ENCODE results near the gene PUS7. TPM values are rescaled to one million over a fixed set of nuclear protein-coding genes. Genes with fewer than 3 reads are reported as not detected.
"Not testable (repeated sequence)": the region's sequence is repeated elsewhere in the genome, so short reads cannot be mapped to it uniquely, and the experiment has no call there.

The PUS7 gene
- total RNA-seq, 1 donor from 2014 or later: 8.4 TPM

- no peak overlapping the region for H3K27ac ChIP-seq
- DNase-seq: no peak
- no peaks in the 10 kb centered on the region for H3K36me3 ChIP-seq
- TF ChIP-seq, protein P1, sequence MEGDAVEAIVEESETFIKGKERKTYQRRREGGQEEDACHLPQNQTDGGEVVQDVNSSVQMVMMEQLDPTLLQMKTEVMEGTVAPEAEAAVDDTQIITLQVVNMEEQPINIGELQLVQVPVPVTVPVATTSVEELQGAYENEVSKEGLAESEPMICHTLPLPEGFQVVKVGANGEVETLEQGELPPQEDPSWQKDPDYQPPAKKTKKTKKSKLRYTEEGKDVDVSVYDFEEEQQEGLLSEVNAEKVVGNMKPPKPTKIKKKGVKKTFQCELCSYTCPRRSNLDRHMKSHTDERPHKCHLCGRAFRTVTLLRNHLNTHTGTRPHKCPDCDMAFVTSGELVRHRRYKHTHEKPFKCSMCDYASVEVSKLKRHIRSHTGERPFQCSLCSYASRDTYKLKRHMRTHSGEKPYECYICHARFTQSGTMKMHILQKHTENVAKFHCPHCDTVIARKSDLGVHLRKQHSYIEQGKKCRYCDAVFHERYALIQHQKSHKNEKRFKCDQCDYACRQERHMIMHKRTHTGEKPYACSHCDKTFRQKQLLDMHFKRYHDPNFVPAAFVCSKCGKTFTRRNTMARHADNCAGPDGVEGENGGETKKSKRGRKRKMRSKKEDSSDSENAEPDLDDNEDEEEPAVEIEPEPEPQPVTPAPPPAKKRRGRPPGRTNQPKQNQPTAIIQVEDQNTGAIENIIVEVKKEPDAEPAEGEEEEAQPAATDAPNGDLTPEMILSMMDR (IDR thresholded peaks at IDR 0.05): no peak
- H3K27me3 ChIP-seq (ENCODE audit: low read depth): no peaks in the 10 kb centered on the region
- H3K4me1 ChIP-seq: peaks cover 17% of the 10 kb centered on the region
- intact Hi-C loops (cut with DNase I): no loop called here
- no peaks in the 10 kb centered on the region for H3K9me3 ChIP-seq
- no peak for ATAC-seq
- H3K4me3 ChIP-seq: no peak overlapping the region
Observed at GRCh38 chr7:105524840-105525239, 2.8 kb upstream of the PUS7 start.

GRCh38 chr7:105524423-105524822 is 2.4 kb upstream of the PUS7 start:
- H3K27me3 ChIP-seq (ENCODE audit: low read depth); H3K36me3 ChIP-seq; ATAC-seq; H3K4me3 ChIP-seq; H3K9me3 ChIP-seq; intact Hi-C loops (cut with DNase I); DNase-seq; H3K27ac ChIP-seq: not testable (repeated sequence)
- H3K4me1 ChIP-seq: peaks cover 17% of the 10 kb centered on the region

DNA sequence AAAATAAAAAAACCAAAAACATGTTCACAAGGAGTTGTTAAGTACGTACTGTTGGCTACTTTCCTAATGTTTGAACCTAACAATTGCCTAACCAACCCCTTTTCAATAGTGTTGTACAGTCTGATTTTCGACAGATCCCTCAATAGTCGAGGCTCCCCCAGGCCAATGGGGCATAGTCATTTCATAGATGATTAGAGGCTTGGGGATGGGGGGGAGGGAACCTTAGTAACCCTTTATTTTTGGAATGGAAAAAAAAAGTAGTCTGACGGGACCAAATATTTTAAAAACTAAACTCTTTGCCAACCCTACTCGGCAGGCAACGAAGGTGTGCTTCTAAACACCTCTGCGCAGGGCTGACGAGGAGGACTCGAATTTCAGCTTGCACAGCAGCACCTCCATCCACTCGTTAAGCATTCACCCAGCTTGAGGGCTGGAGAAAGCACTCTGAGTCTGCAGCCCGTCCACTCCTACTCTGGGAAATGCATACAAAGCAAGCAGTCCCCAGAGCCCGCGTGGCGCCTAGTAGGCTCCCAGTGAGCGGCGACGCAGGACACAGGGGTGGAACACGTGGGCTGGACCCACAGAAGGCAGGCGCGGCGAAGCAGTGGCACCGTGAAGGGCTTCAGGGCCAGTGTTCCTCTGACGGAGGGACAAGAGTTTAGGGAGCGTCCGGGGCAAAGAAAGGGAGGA is 899 bp downstream of the PUS7 start:
- Histone ChIP-seq H3K27ac (peak overlapping the region; percentile 92), H3K27me3 (ENCODE audit: low read depth) (no peaks in the 10 kb centered on the region), H3K36me3 (peaks cover 4% of the 10 kb centered on the region), H3K9me3 (no peaks in the 10 kb centered on the region), H3K4me3 (peak overlapping the region; percentile 92), H3K4me1 (peaks cover 17% of the 10 kb centered on the region)
- peak; percentile 80 to 82 for ATAC-seq
- TF ChIP-seq, protein P1 (IDR thresholded peaks at IDR 0.05): no peak
- intact Hi-C loops (cut with DNase I): no loop called here
- peak; percentile 82 for DNase-seq

GRCh38 chr7:105520620-105521019 is 1.5 kb downstream of the PUS7 start:
- H3K27me3 ChIP-seq (ENCODE audit: low read depth); intact Hi-C loops (cut with DNase I); H3K36me3 ChIP-seq; H3K9me3 ChIP-seq; DNase-seq; H3K27ac ChIP-seq; ATAC-seq: not testable (repeated sequence)
- H3K4me3 ChIP-seq: peak overlapping the region; percentile 92
- peaks cover 17% of the 10 kb centered on the region for H3K4me1 ChIP-seq

GRCh38 chr7:105519353-105519752 is 2.7 kb downstream of the PUS7 start:
- ATAC-seq: no peak
- TF ChIP-seq, protein P1 (IDR thresholded peaks at IDR 0.05): no peak
- peaks cover 17% of the 10 kb centered on the region for H3K4me1 ChIP-seq
- intact Hi-C loops (cut with DNase I): no loop called here
- DNase-seq: no peak
- no peaks in the 10 kb centered on the region for H3K27me3 ChIP-seq (ENCODE audit: low read depth)
- H3K4me3 ChIP-seq: no peak overlapping the region
- no peaks in the 10 kb centered on the region for H3K9me3 ChIP-seq
- H3K27ac ChIP-seq: no peak overlapping the region
- H3K36me3 ChIP-seq: peaks cover 4% of the 10 kb centered on the region

- intact Hi-C loops (cut with DNase I); H3K4me3 ChIP-seq; H3K27me3 ChIP-seq (ENCODE audit: low read depth); H3K9me3 ChIP-seq; H3K4me1 ChIP-seq; ATAC-seq; H3K27ac ChIP-seq; H3K36me3 ChIP-seq; DNase-seq: not testable (repeated sequence)
Observed at GRCh38 chr7:105515610-105516009, 6.5 kb downstream of the PUS7 start.

GRCh38 chr7:105512926-105513526 is 9.0 kb downstream of the PUS7 start:
- Histone ChIP-seq H3K36me3 (peaks cover 6% of the 10 kb centered on the region), H3K27ac (no peak overlapping the region), H3K4me1 (no peaks in the 10 kb centered on the region), H3K4me3 (no peak overlapping the region), H3K9me3 (no peaks in the 10 kb centered on the region), H3K27me3 (ENCODE audit: low read depth) (no peaks in the 10 kb centered on the region)
- no peak for DNase-seq
- TF ChIP-seq, protein P1 (IDR thresholded peaks at IDR 0.05): no peak
- intact Hi-C loops (cut with DNase I): no loop called here
- ATAC-seq: no peak

All from lower lobe of right lung (tissue), 2 donors.